Gastrocnemius medialis (tissue), 4 donors: ENCODE measurements around the gene MINDY3.

ENCODE experiments used
- POLR2A ChIP-seq, 2 donors: fragments of 450-650 bp; IDR thresholded peaks; one replicate each; pipeline ENCODE4 v1.6.1; 2017; ENCODE audit warnings: antibody characterized with exemption in 2 of 2, mild to moderate bottlenecking in 2 of 2, moderate library complexity in 2 of 2
- TF ChIP-seq, protein P1 (sequence below), 5 experiments: fragments of 450-650 bp in 3 of 5; fragments of 200-600 bp in 2 of 5; sonication (generic) in 2 of 5; IDR thresholded peaks in 4 of 5; conservative IDR thresholded peaks in 1 of 5; 1 replicate in 4 of 5; 2 replicates in 1 of 5; pipeline ENCODE4 v1.5.1; 2016 to 2019; ENCODE audit warnings: antibody characterized with exemption in 5 of 5, mild to moderate bottlenecking in 3 of 5, moderate library complexity in 3 of 5

- TF ChIP-seq POLR2A (IDR thresholded peaks at IDR 0.05) = no peak
- TF ChIP-seq, protein P1, sequence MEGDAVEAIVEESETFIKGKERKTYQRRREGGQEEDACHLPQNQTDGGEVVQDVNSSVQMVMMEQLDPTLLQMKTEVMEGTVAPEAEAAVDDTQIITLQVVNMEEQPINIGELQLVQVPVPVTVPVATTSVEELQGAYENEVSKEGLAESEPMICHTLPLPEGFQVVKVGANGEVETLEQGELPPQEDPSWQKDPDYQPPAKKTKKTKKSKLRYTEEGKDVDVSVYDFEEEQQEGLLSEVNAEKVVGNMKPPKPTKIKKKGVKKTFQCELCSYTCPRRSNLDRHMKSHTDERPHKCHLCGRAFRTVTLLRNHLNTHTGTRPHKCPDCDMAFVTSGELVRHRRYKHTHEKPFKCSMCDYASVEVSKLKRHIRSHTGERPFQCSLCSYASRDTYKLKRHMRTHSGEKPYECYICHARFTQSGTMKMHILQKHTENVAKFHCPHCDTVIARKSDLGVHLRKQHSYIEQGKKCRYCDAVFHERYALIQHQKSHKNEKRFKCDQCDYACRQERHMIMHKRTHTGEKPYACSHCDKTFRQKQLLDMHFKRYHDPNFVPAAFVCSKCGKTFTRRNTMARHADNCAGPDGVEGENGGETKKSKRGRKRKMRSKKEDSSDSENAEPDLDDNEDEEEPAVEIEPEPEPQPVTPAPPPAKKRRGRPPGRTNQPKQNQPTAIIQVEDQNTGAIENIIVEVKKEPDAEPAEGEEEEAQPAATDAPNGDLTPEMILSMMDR (IDR thresholded peaks at IDR 0.05 in 4 of 5, conservative IDR thresholded peaks at IDR 0.05 in 1 of 5) = no peak
These were observed 64.1 kb downstream of the MINDY3 start for GRCh38 chr10:15796098-15796759.
